ENCODE results near the gene CIAPIN1. TPM values are rescaled to one million over a fixed set of nuclear protein-coding genes. Genes with fewer than 3 reads are reported as not detected.

Gene CIAPIN1
- total and polyA plus RNA-seq, 2 of the 4 experiments (the other 2 are of a cell fraction), result 41.6 to 47.7 TPM

GRCh38 chr16:57383276-57384247, 63.6 kb downstream of the CIAPIN1 start:
- ATAC-seq (ENCODE audit: low read depth) (peak; percentile 94), DNase-seq (peak; percentile 36)
- H4K91ac ChIP-seq (ENCODE audit: insufficient read depth, low read depth, low read length), result no peak overlapping the region

More at GRCh38 chr16:57383276-57384247, 63.6 kb downstream of the CIAPIN1 start:
- H2AFZ ChIP-seq (replicated peaks; ENCODE audit: low read length, poor library complexity), result peak overlapping the region; percentile 44
- no peak overlapping the region for H3K4ac ChIP-seq (ENCODE audit: low read depth, low read length)
- no peak overlapping the region for H4K8ac ChIP-seq (ENCODE audit: low read depth in 2 of 2, low read length in 2 of 2)
- TF ChIP-seq ELK1 (IDR thresholded peaks at IDR 0.05; ENCODE audit: borderline replicate concordance, low read depth, low read length) (no peak), MAZ (IDR thresholded peaks at IDR 0.05; ENCODE audit: borderline replicate concordance, low read depth, low read length) (peak; percentile 45; the same call in 1 of the 2 replicates), BHLHE40 (IDR thresholded peaks at IDR 0.05; ENCODE audit: low read depth, low read length) (no peak)
- no peak overlapping the region for H2BK120ac ChIP-seq (ENCODE audit: low read depth, low read length)
- no peak overlapping the region for H3K4me3 ChIP-seq (ENCODE audit: insufficient read depth, low read depth, low read length)
- H2BK15ac ChIP-seq (ENCODE audit: low read depth, low read length), result no peak overlapping the region
- no peaks in the 10 kb centered on the region for H3K79me1 ChIP-seq (ENCODE audit: low read depth in 1 of 2, low read length in 2 of 2)
- no peak overlapping the region for H2AK9ac ChIP-seq (replicated peaks; ENCODE audit: low read depth, low read length, poor library complexity)
- no peak overlapping the region for H3K14ac ChIP-seq (replicated peaks; ENCODE audit: low read depth, low read length)
- H3K23ac ChIP-seq (ENCODE audit: low read depth, low read length), result no peak overlapping the region
- ChIA-PET CTCF (no interaction called here), POLR2A (ENCODE audit: unreplicated experiment) (no interaction called here)
- H3K56ac ChIP-seq (ENCODE audit: extremely low read depth, insufficient read depth, low read length), result no peak overlapping the region
- no peak overlapping the region for H2BK20ac ChIP-seq (ENCODE audit: low read depth, low read length)
- no peaks in the 10 kb centered on the region for H4K20me1 ChIP-seq (ENCODE audit: insufficient read depth, low read length)
- no peaks in the 10 kb centered on the region for H3K36me3 ChIP-seq (ENCODE audit: control insufficient read depth, insufficient read depth, low read length)
- no peak overlapping the region for H2AK5ac ChIP-seq (ENCODE audit: low read depth, low read length)
- in situ Hi-C loops (cut with MboI; ENCODE audit: low sequenced_read_pairs) (no loop called here), intact Hi-C loops (cut with micrococcal nuclease) (no loop called here), dilution Hi-C loops (cut with HindIII; ENCODE audit: low sequenced_read_pairs, unreplicated experiment) (no loop called here)
- H3K4me2 ChIP-seq (ENCODE audit: low read depth, low read length), result no peak overlapping the region
- no peak overlapping the region for H3K18ac ChIP-seq (ENCODE audit: low read depth, low read length)
- WGBS, 2 experiments (ENCODE audit: extremely low coverage in 2 of 2, insufficient read length in 1 of 2), result 0% methylated on average over 1 of the region's 8 CpGs; no CpG with 5 or more reads in 1 of the 2 experiments
- peaks cover 3% of the 10 kb centered on the region; the same call in 1 of the 2 replicates for H3K4me1 ChIP-seq (ENCODE audit: control insufficient read depth, insufficient read depth, low read length)
- BruUV-seq (replicated peaks), result no TSS peak
- H3K9me1 ChIP-seq (ENCODE audit: insufficient read depth, low read length), result no peaks in the 10 kb centered on the region
- H3K9me3 ChIP-seq (ENCODE audit: control insufficient read depth, insufficient read depth, low read length), result no peaks in the 10 kb centered on the region
- peaks cover 13% of the 10 kb centered on the region for H3K27me3 ChIP-seq (ENCODE audit: control insufficient read depth, insufficient read depth, low read length)
- no peak overlapping the region for H3K27ac ChIP-seq (ENCODE audit: insufficient read depth, low read length)
- no peak overlapping the region for H3K9ac ChIP-seq (ENCODE audit: low read depth, low read length)
- H4K5ac ChIP-seq (ENCODE audit: low read depth, low read length), result no peak overlapping the region
- H2BK5ac ChIP-seq (ENCODE audit: low read depth, low read length, poor library complexity, severe bottlenecking), result no peak overlapping the region
